Central memory CD8-positive, alpha-beta T cell (primary cell): ENCODE results near the gene CD58.

Experiments used
- ATAC-seq: fragments of 150-1000 bp; cut with Tn5 transposase; replicated peaks from 2 replicates; pipeline ENCODE4 v1.10.0; 2022; ENCODE audit warnings: mild to moderate bottlenecking, moderate FRiP score, moderate number of reproducible peaks; ENCODE audit not compliant: poor library complexity, severe bottlenecking; ENCODE audit errors: extremely low read depth
- DNase-seq, 2 donors: peaks; one replicate each; pipeline ENCODE4 v3.0.0; 2021; ENCODE audit warnings: low spot score in 2 of 2
- H3K27ac Mint-ChIP-seq: one replicate; pipeline ENCODE4 v1.8.0; 2022; ENCODE audit warnings: low read depth, mild to moderate bottlenecking, moderate library complexity, mixed read lengths
- H3K27me3 Mint-ChIP-seq: one replicate; pipeline ENCODE4 v1.8.0; 2022; ENCODE audit warnings: mixed read lengths
- H3K36me3 Mint-ChIP-seq: one replicate; pipeline ENCODE4 v1.8.0; 2022; ENCODE audit warnings: mild to moderate bottlenecking, moderate library complexity, mixed read lengths; ENCODE audit not compliant: insufficient read depth
- H3K4me1 Mint-ChIP-seq: one replicate; pipeline ENCODE4 v1.8.0; 2022; ENCODE audit warnings: mixed read lengths
- H3K4me3 Mint-ChIP-seq: one replicate; pipeline ENCODE4 v1.8.0; 2022; ENCODE audit warnings: mild to moderate bottlenecking, moderate library complexity, mixed read lengths
- H3K9me3 Mint-ChIP-seq: one replicate; pipeline ENCODE4 v1.8.0; 2022; ENCODE audit warnings: mixed read lengths

The CD58 gene

DNA sequence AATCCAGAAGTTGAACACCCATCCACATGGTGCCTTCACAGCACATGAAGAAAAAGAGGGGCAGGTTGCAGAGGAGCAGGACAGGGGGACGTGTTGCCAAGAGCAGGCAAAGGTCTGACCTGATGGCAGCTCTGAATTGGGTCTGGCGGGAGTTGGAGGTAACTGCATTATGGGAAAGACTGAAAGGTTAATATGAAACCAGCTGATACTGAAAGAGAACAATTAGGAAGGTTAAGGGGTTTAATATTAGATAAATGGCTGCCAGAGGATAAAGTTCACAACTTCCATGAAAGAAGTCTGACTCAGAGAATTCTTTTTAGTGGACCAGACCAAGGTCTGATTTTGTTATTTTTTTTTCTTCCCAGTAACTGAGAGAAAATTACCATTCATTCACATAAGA lies 76.1 kb downstream of the CD58 start:
- H3K9me3 Mint-ChIP-seq, result no peaks in the 10 kb centered on the region
- no peaks in the 10 kb centered on the region for H3K27me3 Mint-ChIP-seq
- H3K4me3 Mint-ChIP-seq, result no peak overlapping the region
- H3K4me1 Mint-ChIP-seq, result peaks cover 12% of the 10 kb centered on the region
- no peak for DNase-seq
- H3K36me3 Mint-ChIP-seq, result no peaks in the 10 kb centered on the region
- ATAC-seq, result no peak
- no peak overlapping the region for H3K27ac Mint-ChIP-seq

GRCh38 chr1:116494353-116494692 lies 76.5 kb downstream of the CD58 start:
- Mint-ChIP-seq H3K9me3 (no peaks in the 10 kb centered on the region), H3K4me1 (peaks cover 12% of the 10 kb centered on the region)

DNA sequence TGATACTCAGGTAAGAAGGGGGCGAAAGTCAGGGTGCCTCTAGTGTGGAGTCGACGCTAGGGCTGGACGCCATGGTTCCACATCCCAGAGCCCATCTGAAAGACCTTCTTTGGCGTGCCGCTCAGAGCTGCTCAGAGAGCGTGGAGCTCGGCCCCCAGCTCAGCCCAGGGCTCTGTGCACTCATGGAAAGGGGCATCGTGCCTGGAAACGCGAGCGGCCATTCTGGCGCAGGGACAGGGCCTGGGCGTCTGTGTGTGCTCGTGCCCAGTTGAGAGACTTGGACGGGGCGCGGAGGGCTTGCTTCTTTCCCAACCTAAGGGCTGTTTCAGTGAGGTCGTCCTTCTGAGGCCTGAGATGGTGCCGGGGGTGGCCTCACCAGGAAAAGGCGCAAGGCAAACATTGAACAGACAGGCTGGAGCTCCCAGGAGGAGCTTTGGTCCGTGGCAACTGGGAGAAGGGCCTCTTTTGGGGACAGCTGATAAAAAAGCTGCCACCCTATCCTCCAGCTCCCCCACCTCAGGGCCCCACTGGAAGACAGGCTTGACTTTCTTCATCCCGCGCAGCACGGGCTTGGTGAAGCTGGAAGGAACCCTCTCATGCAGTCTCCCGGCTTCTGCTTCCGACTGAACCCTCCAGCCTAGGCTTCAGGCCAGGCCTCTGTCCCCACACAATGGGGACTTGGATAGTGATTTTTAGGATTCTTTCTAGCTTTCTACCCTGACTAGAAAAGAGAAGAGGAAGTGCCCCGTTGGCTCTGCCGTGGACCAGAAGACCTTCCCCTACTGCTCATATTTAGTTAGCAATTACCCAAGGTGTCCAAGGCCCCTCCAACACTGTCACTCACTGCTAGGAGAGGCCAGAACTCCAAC lies 77.1 kb downstream of the CD58 start:
- no peak for DNase-seq
- peaks cover 7% of the 10 kb centered on the region for H3K4me1 Mint-ChIP-seq
- no peak for ATAC-seq
- no peak overlapping the region for H3K4me3 Mint-ChIP-seq
- no peaks in the 10 kb centered on the region for H3K27me3 Mint-ChIP-seq
- H3K27ac Mint-ChIP-seq, result no peak overlapping the region
- no peaks in the 10 kb centered on the region for H3K36me3 Mint-ChIP-seq
- no peaks in the 10 kb centered on the region for H3K9me3 Mint-ChIP-seq

More at GRCh38 chr1:116494353-116494692, 76.5 kb downstream of the CD58 start:
- H3K4me3 Mint-ChIP-seq, result no peak overlapping the region
- H3K27ac Mint-ChIP-seq, result no peak overlapping the region
- no peaks in the 10 kb centered on the region for H3K36me3 Mint-ChIP-seq
- DNase-seq (no peak), ATAC-seq (no peak)
- H3K27me3 Mint-ChIP-seq, result no peaks in the 10 kb centered on the region

- H3K36me3 Mint-ChIP-seq, result no peaks in the 10 kb centered on the region
- H3K27ac Mint-ChIP-seq, result no peak overlapping the region
- ATAC-seq, result no peak
- H3K9me3 Mint-ChIP-seq, result no peaks in the 10 kb centered on the region
- H3K4me3 Mint-ChIP-seq, result no peak overlapping the region
- H3K4me1 Mint-ChIP-seq, result peaks cover 6% of the 10 kb centered on the region
- no peaks in the 10 kb centered on the region for H3K27me3 Mint-ChIP-seq
- DNase-seq, result no peak
These were observed 77.8 kb downstream of the CD58 start for GRCh38 chr1:116493036-116493435.

- no peaks in the 10 kb centered on the region for H3K9me3 Mint-ChIP-seq
- H3K27me3 Mint-ChIP-seq, result no peaks in the 10 kb centered on the region
- H3K36me3 Mint-ChIP-seq, result no peaks in the 10 kb centered on the region
- peaks cover 6% of the 10 kb centered on the region for H3K4me1 Mint-ChIP-seq
- no peak for DNase-seq
- no peak overlapping the region for H3K27ac Mint-ChIP-seq
- ATAC-seq, result no peak
- H3K4me3 Mint-ChIP-seq, result no peak overlapping the region
These were observed 78.4 kb downstream of the CD58 start for GRCh38 chr1:116492358-116492811.

- H3K27ac Mint-ChIP-seq, result no peak overlapping the region
- no peaks in the 10 kb centered on the region for H3K9me3 Mint-ChIP-seq
- ATAC-seq, result no peak
- no peaks in the 10 kb centered on the region for H3K27me3 Mint-ChIP-seq
- H3K4me1 Mint-ChIP-seq, result peaks cover 4% of the 10 kb centered on the region
- H3K36me3 Mint-ChIP-seq, result no peaks in the 10 kb centered on the region
- no peak overlapping the region for H3K4me3 Mint-ChIP-seq
- no peak for DNase-seq
These were observed 79.0 kb downstream of the CD58 start for GRCh38 chr1:116491700-116492357.

GRCh38 chr1:116490588-116490987 lies 80.2 kb downstream of the CD58 start:
- ATAC-seq (no peak), DNase-seq (no peak)
- Mint-ChIP-seq H3K27me3 (no peaks in the 10 kb centered on the region), H3K36me3 (no peaks in the 10 kb centered on the region), H3K9me3 (no peaks in the 10 kb centered on the region), H3K4me3 (no peak overlapping the region), H3K4me1 (no peaks in the 10 kb centered on the region), H3K27ac (no peak overlapping the region)

GRCh38 chr1:116489231-116489697 lies 81.6 kb downstream of the CD58 start:
- Mint-ChIP-seq H3K4me1 (no peaks in the 10 kb centered on the region), H3K27me3 (no peaks in the 10 kb centered on the region), H3K9me3 (no peaks in the 10 kb centered on the region), H3K36me3 (no peaks in the 10 kb centered on the region), H3K27ac (no peak overlapping the region), H3K4me3 (no peak overlapping the region)
- no peak for DNase-seq
- no peak for ATAC-seq

DNA sequence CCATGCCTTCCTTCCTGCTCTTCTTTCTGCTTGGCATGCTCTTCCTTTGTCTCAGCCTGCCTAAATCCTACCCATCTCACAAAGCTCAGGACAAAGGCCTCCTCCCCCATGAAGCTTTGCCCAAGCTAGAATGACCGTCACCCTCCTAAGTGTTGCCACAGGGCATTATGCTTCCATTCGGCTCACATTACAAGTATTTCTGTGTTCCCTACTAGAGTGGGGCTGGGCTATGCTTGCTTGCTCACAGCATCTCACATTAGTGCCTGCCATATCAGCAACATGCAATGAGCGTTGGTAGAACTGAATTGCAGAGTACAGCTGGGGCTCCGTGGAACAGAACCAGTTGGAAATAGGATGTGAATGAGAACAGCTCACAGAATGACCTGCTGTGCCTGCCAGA lies 82.8 kb downstream of the CD58 start:
- Mint-ChIP-seq H3K36me3 (no peaks in the 10 kb centered on the region), H3K4me3 (no peak overlapping the region), H3K4me1 (no peaks in the 10 kb centered on the region), H3K27me3 (no peaks in the 10 kb centered on the region), H3K9me3 (no peaks in the 10 kb centered on the region), H3K27ac (peak overlapping the region; percentile 9)
- no peak for ATAC-seq
- no peak for DNase-seq

GRCh38 chr1:116487583-116487982 lies 83.2 kb downstream of the CD58 start:
- Mint-ChIP-seq H3K36me3 (no peaks in the 10 kb centered on the region), H3K27me3 (no peaks in the 10 kb centered on the region), H3K27ac (peak overlapping the region; percentile 9), H3K4me1 (no peaks in the 10 kb centered on the region), H3K4me3 (no peak overlapping the region), H3K9me3 (no peaks in the 10 kb centered on the region)
- ATAC-seq (no peak), DNase-seq (no peak)

DNA sequence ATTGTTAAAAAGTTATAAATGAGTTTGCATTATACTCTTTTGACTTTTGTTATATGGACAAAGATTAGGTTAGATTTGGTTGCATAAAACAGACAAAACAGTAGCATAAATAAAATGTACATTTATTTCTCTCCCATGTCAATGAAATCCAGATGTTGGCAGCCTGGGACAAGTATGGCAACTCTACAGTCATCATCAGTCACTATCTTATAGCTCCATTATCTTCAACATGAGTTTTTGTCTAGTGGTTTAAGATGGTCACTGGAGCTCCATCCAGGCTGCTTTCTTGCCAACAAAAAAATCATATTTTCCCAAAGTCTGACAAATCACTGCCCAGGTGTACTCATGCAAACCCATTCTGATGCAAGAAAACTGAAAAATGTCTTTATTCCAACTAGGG lies 83.8 kb downstream of the CD58 start:
- H3K9me3 Mint-ChIP-seq, result no peaks in the 10 kb centered on the region
- DNase-seq (no peak), ATAC-seq (no peak)
- H3K27ac Mint-ChIP-seq, result no peak overlapping the region
- no peak overlapping the region for H3K4me3 Mint-ChIP-seq
- no peaks in the 10 kb centered on the region for H3K36me3 Mint-ChIP-seq
- no peaks in the 10 kb centered on the region for H3K27me3 Mint-ChIP-seq
- H3K4me1 Mint-ChIP-seq, result no peaks in the 10 kb centered on the region

- H3K27me3 Mint-ChIP-seq, result no peaks in the 10 kb centered on the region
- H3K4me1 Mint-ChIP-seq, result no peaks in the 10 kb centered on the region
- ATAC-seq, result no peak
- H3K27ac Mint-ChIP-seq, result no peak overlapping the region
- no peaks in the 10 kb centered on the region for H3K9me3 Mint-ChIP-seq
- H3K4me3 Mint-ChIP-seq, result no peak overlapping the region
- DNase-seq, result no peak
- no peaks in the 10 kb centered on the region for H3K36me3 Mint-ChIP-seq
These were observed 84.4 kb downstream of the CD58 start for GRCh38 chr1:116486424-116486823.

DNA sequence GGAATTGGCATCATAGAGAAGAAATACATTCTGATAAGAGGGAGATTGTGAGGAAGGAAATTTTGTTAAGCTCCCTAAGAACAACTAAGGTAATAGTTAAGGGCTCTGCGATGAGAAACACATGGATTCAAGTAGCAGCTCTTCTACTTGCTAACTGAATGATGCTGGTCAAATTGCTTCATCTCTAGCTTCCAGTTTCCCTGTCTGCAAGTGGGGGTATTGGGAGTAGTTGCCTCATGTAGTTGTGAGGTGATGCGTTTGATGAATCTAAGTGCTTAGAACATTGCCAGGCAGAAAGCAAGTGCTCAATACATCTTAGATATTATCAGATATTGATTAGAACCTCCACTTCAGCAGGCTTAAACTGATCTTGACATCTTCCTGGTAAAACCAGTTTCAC lies 84.8 kb downstream of the CD58 start:
- H3K36me3 Mint-ChIP-seq, result no peaks in the 10 kb centered on the region
- DNase-seq (no peak), ATAC-seq (no peak)
- H3K4me3 Mint-ChIP-seq, result no peak overlapping the region
- H3K27ac Mint-ChIP-seq, result no peak overlapping the region
- H3K27me3 Mint-ChIP-seq, result no peaks in the 10 kb centered on the region
- H3K4me1 Mint-ChIP-seq, result no peaks in the 10 kb centered on the region
- no peaks in the 10 kb centered on the region for H3K9me3 Mint-ChIP-seq
